GM12874 (cell line): Measurements from ENCODE around the gene EHD4.

Experiments used
- CTCF ChIP-seq: IDR thresholded peaks from 2 replicates; pipeline ENCODE4 v1.5.1; 2011; ENCODE audit warnings: low read depth, mild to moderate bottlenecking, control low read depth, low read length, moderate library complexity; ENCODE audit not compliant: insufficient read depth

Gene EHD4

DNA sequence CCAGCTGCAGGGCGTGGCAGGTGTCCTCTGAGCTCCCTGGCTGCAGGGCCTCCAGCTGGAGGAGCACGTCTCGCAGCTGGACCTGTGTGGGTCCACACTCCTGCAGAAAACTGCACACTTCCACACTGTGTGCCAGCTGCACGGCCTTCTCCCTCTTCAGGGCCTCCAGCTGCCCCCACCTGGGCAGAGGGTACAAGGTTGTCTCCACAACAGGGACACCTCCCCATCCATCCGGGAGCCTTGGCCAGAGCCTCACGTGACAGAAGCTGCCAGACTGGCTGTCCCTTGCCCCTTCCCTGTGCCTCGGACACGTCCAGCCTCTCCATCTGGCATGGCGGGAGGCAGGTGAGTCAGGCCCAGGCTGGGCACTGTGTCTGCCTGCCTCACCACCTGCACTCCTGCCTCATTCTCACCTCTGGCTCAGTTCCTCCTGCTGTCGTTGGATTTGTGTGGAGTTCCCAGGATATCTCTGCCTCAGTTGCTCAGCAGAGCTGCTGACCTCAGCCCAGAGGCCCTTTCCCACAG, 93.0 kb downstream of the EHD4 start:
- no peak for TF ChIP-seq CTCF

DNA sequence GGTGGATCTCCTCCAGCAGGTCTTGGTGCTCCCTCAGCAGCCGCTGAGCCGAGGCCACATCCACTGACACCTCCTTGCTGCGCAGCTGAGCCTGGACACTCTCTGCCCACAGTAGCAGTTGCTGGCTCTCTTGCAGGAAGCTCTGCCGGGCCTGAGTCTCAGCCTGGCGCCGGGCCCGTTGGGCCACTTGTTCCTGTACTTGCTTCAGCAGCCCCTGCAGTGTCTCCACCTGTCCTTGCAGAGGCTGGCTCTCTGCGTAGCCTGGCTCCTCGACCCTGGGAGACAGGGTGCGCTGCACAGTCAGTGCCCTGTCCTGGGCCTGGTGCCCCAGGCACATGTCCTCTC, 94.0 kb downstream of the EHD4 start:
- no peak for TF ChIP-seq CTCF

- TF ChIP-seq CTCF: no peak
Observed at GRCh38 chr15:41877631-41878354, 94.6 kb downstream of the EHD4 start.

- no peak for TF ChIP-seq CTCF
Observed at GRCh38 chr15:41876689-41877088, 95.7 kb downstream of the EHD4 start.

GRCh38 chr15:41876007-41876406, 96.3 kb downstream of the EHD4 start:
- no peak for TF ChIP-seq CTCF

GRCh38 chr15:41874736-41875135, 97.6 kb downstream of the EHD4 start:
- TF ChIP-seq CTCF: no peak

- TF ChIP-seq CTCF: no peak
Observed at GRCh38 chr15:41873711-41874110, 98.6 kb downstream of the EHD4 start.
